ENCODE data around the gene KCTD21. TPM values are rescaled to one million over a fixed set of nuclear protein-coding genes. Genes with fewer than 3 reads are reported as not detected.

The KCTD21 gene
- total and polyA plus RNA-seq, 8 donors, result 2.9 to 62.4 (median 3.7) TPM; not detected in 1

GRCh38 chr11:78208257-78209165 is 20.1 kb upstream of the KCTD21 start:
- WGBS, 5 donors, result 83 to 93% (median 90%) methylated on average over 10 to 16 of the region's 16 CpGs
- Histone ChIP-seq H3K4me3 (no peak overlapping the region), H3K27ac (no peak overlapping the region), H3K4me1 (no peaks in the 10 kb centered on the region), H3K36me3 (peaks cover 18 to 69% (median 57%) of the 10 kb centered on the region in 4 donors), H3K9me3 (no peaks in the 10 kb centered on the region), H3K27me3 (no peaks in the 10 kb centered on the region)
- DNase-seq, result no peak
- intact Hi-C loops (cut with DNase I; ENCODE audit: low total_unique reads), result no loop called here
- TF ChIP-seq POLR2AphosphoS5 (IDR thresholded peaks at IDR 0.05), result no peak
- TF ChIP-seq, protein P1, sequence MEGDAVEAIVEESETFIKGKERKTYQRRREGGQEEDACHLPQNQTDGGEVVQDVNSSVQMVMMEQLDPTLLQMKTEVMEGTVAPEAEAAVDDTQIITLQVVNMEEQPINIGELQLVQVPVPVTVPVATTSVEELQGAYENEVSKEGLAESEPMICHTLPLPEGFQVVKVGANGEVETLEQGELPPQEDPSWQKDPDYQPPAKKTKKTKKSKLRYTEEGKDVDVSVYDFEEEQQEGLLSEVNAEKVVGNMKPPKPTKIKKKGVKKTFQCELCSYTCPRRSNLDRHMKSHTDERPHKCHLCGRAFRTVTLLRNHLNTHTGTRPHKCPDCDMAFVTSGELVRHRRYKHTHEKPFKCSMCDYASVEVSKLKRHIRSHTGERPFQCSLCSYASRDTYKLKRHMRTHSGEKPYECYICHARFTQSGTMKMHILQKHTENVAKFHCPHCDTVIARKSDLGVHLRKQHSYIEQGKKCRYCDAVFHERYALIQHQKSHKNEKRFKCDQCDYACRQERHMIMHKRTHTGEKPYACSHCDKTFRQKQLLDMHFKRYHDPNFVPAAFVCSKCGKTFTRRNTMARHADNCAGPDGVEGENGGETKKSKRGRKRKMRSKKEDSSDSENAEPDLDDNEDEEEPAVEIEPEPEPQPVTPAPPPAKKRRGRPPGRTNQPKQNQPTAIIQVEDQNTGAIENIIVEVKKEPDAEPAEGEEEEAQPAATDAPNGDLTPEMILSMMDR (IDR thresholded peaks at IDR 0.05), result no peak
- no peak for TF ChIP-seq EP300 (IDR thresholded peaks at IDR 0.05)
- no peak for TF ChIP-seq POLR2A (IDR thresholded peaks at IDR 0.05)

GRCh38 chr11:78207532-78208256 is 19.3 kb upstream of the KCTD21 start:
- Histone ChIP-seq H3K27me3 (no peaks in the 10 kb centered on the region), H3K9me3 (no peaks in the 10 kb centered on the region), H3K4me1 (no peaks in the 10 kb centered on the region), H3K27ac (no peak overlapping the region), H3K4me3 (no peak overlapping the region), H3K36me3 (peaks cover 18 to 69% (median 58%) of the 10 kb centered on the region in 4 donors)
- TF ChIP-seq, protein P1 (IDR thresholded peaks at IDR 0.05), result no peak
- TF ChIP-seq POLR2AphosphoS5 (IDR thresholded peaks at IDR 0.05) (no peak), EP300 (IDR thresholded peaks at IDR 0.05) (no peak), POLR2A (IDR thresholded peaks at IDR 0.05) (no peak)
- no peak for DNase-seq
- 85 to 89% (median 88%) methylated on average over 11 of the region's 11 CpGs for WGBS, 5 donors
- intact Hi-C loops (cut with DNase I; ENCODE audit: low total_unique reads), result no loop called here

DNA sequence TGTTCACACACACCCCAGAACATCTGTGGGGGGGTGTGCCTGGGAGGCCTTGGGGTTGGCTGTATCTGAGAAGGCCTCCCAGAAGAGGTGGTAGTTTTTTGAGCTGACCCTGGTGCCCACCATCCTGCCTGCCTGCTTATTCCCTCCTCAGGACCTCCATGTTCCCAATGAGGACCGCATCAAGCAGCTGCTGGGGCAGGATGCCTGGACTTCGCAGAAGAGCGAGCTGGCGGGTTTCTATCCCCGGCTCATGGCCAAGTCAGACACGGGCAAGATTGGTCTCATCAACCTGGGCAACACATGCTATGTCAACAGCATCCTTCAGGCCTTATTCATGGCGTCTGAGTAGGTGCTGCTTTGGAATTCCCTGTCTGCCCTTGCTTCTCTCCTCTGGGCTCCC is 17.3 kb upstream of the KCTD21 start:
- Histone ChIP-seq H3K9me3 (no peaks in the 10 kb centered on the region), H3K4me3 (no peak overlapping the region), H3K27ac (no peak overlapping the region), H3K36me3 (peaks cover 17 to 76% (median 64%) of the 10 kb centered on the region in 4 donors), H3K27me3 (no peaks in the 10 kb centered on the region), H3K4me1 (no peaks in the 10 kb centered on the region)
- WGBS, 5 donors, result 92 to 98% (median 97%) methylated on average over 7 of the region's 7 CpGs
- no peak for DNase-seq
- intact Hi-C loops (cut with DNase I; ENCODE audit: low total_unique reads), result no loop called here
- TF ChIP-seq, protein P1 (IDR thresholded peaks at IDR 0.05), result no peak
- TF ChIP-seq POLR2A (IDR thresholded peaks at IDR 0.05) (no peak), EP300 (IDR thresholded peaks at IDR 0.05) (no peak), POLR2AphosphoS5 (IDR thresholded peaks at IDR 0.05) (no peak)

- H3K4me3 ChIP-seq, result no peak overlapping the region
- intact Hi-C loops (cut with DNase I; ENCODE audit: low total_unique reads), result no loop called here
- H3K36me3 ChIP-seq, result peaks cover 17 to 76% (median 64%) of the 10 kb centered on the region in 4 donors
- DNase-seq, result no peak
- no peak overlapping the region for H3K27ac ChIP-seq
- no peaks in the 10 kb centered on the region for H3K9me3 ChIP-seq
- H3K4me1 ChIP-seq, result no peaks in the 10 kb centered on the region
- H3K27me3 ChIP-seq, result no peaks in the 10 kb centered on the region
- TF ChIP-seq EP300 (IDR thresholded peaks at IDR 0.05) (no peak), POLR2AphosphoS5 (IDR thresholded peaks at IDR 0.05) (no peak), POLR2A (IDR thresholded peaks at IDR 0.05) (no peak)
- TF ChIP-seq, protein P1 (IDR thresholded peaks at IDR 0.05), result no peak
- WGBS, 5 donors, result 92 to 98% (median 96%) methylated on average over 4 of the region's 4 CpGs
Measured at GRCh38 chr11:78205256-78205655, 16.8 kb upstream of the KCTD21 start.
